Activated CD4-positive, alpha-beta T cell treated with anti-CD3 and anti-CD28 coated beads for 1 hour (primary cell): Measurements from ENCODE around the gene MSRB2.
"Not testable (repeated sequence)": the region's sequence is repeated elsewhere in the genome, so short reads cannot be mapped to it uniquely, and the experiment has no call there.

Source experiments
- DNase-seq: peaks from one replicate; pipeline ENCODE4 v3.0.0-alpha.2; 2020

Gene MSRB2

GRCh38 chr10:23095404-23095965, at the start of gene MSRB2:
TSS of gene MSRB2 (plus strand) at chr10:23095579. CDS start at chr10:23095609, 30 bp downstream.
- peak; percentile 59 for DNase-seq

- DNase-seq, result no peak
Observed at GRCh38 chr10:23046027-23046426, 49.4 kb upstream of the MSRB2 start.

GRCh38 chr10:23047201-23048050, 48.0 kb upstream of the MSRB2 start:
- no peak for DNase-seq

- DNase-seq, result no peak
Observed at GRCh38 chr10:23048191-23048590, 47.2 kb upstream of the MSRB2 start.

- no peak for DNase-seq
Observed at GRCh38 chr10:23051278-23051677, 44.1 kb upstream of the MSRB2 start.

GRCh38 chr10:23051855-23052331, 43.5 kb upstream of the MSRB2 start:
- no peak for DNase-seq

GRCh38 chr10:23053036-23053435, 42.3 kb upstream of the MSRB2 start:
- no peak for DNase-seq

GRCh38 chr10:23055424-23056185, 39.8 kb upstream of the MSRB2 start:
- no peak for DNase-seq

- DNase-seq, result no peak
Observed at GRCh38 chr10:23056186-23056579, 39.2 kb upstream of the MSRB2 start.

- DNase-seq, result no peak
Observed at GRCh38 chr10:23058366-23058765, 37.0 kb upstream of the MSRB2 start.

GRCh38 chr10:23060918-23061317, 34.5 kb upstream of the MSRB2 start:
- no peak for DNase-seq

GRCh38 chr10:23063045-23063972, 32.1 kb upstream of the MSRB2 start:
- DNase-seq, result no peak

- DNase-seq, result no peak
Observed at GRCh38 chr10:23063973-23064812, 31.2 kb upstream of the MSRB2 start.

GRCh38 chr10:23064813-23065114, 30.6 kb upstream of the MSRB2 start:
- not testable (repeated sequence) for DNase-seq

- no peak for DNase-seq
Observed at GRCh38 chr10:23065181-23065948, 30.0 kb upstream of the MSRB2 start.

- DNase-seq, result no peak
Observed at GRCh38 chr10:23067337-23067736, 28.0 kb upstream of the MSRB2 start.

GRCh38 chr10:23067939-23068775, 27.2 kb upstream of the MSRB2 start:
- DNase-seq, result peak; percentile 44

GRCh38 chr10:23069019-23069815, 26.2 kb upstream of the MSRB2 start:
- no peak for DNase-seq
